ENCODE data around the gene SYT9.
A peak's percentile ranks its signal among the peaks of the same experiment; 100 is the strongest.

SYT9 gene

DNA sequence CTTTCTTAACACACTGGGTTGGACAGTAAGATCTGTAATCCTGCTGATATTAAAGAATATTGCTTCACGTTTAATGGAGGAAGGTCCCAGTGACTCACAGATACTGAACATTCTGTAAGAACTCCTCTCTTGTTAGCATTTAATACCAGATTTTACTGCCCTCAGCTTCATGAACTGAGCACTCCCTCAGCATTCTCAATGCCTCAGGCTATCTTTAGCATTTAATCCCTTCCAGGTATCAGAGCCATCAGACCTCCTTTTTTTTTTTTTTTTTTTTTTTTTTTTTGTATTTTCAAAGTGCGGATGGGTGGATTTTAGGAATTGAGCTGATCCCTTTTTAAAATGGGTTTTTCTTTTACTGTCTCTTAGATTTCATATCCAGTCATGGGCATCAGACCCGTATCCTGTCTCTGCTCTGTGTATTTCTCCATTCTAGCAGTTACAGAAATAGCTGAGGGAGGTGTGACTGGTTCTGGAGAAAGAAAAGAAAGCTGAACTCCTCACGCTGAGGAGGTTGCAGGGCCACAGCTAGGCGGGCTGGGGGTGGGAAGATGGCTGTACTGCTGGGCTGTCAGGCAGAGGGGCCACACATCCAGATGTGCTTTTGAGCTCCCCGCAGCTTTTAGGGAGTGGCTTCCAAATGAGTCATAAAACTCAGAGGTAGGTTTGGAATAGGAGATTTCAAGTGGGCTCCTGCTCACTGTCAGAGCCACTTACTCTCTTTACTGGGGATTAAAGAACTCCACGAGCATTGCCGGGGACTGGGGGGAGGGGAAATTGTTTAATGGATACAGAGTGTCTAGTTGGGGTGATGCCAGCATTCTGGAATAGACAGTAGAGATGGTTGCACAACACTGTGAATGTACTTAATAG lies 97.0 kb downstream of the SYT9 start (continued):
- no peak for TF ChIP-seq ZNF560 (tag by site-specific recombination; IDR thresholded peaks at IDR 0.05; ENCODE audit: borderline replicate concordance)
- no peak for TF ChIP-seq ZFP3 (tag by site-specific recombination; IDR thresholded peaks at IDR 0.05; ENCODE audit: low read depth)
- TF ChIP-seq ZNF138 (tag by site-specific recombination; IDR thresholded peaks at IDR 0.05; ENCODE audit: borderline replicate concordance): no peak
- no peak for TF ChIP-seq ZNF132 (tag by site-specific recombination; IDR thresholded peaks at IDR 0.05; ENCODE audit: borderline replicate concordance)
- TF ChIP-seq SP3 (tag by site-specific recombination; IDR thresholded peaks at IDR 0.05): no peak
- TF ChIP-seq ZNF214 (tag by site-specific recombination; IDR thresholded peaks at IDR 0.05; ENCODE audit: borderline replicate concordance): no peak
- TF ChIP-seq ZNF292 (tag by site-specific recombination; IDR thresholded peaks at IDR 0.05; ENCODE audit: borderline replicate concordance, low read depth): no peak
- TF ChIP-seq HOXC10 (CRISPR knock-in tag; IDR thresholded peaks at IDR 0.05): no peak
- TF ChIP-seq YY1 (tag by site-specific recombination; IDR thresholded peaks at IDR 0.05): no peak
- TF ChIP-seq ZNF558 (tag by site-specific recombination; IDR thresholded peaks at IDR 0.05): 0 out of 2 replicates have a peak, but pooled peaks have one; percentile 39
- TF ChIP-seq ZNF274 (IDR thresholded peaks at IDR 0.05; ENCODE audit: low read length): no peak
- no peak for TF ChIP-seq ZNF274 (tag by site-specific recombination; IDR thresholded peaks at IDR 0.05; ENCODE audit: borderline replicate concordance)
- TF ChIP-seq OSR2 (tag by site-specific recombination; IDR thresholded peaks at IDR 0.05): peak; percentile 90
- 0 out of 2 replicates have a peak, but pooled peaks have one; percentile 89 for TF ChIP-seq ZNF362 (tag by site-specific recombination; IDR thresholded peaks at IDR 0.05)
- peak; percentile 50; the same call in 1 of the 2 replicates for TF ChIP-seq TRIM28 (IDR thresholded peaks at IDR 0.05; ENCODE audit: borderline replicate concordance, low read length)
- no peak for TF ChIP-seq ZNF174 (tag by site-specific recombination; IDR thresholded peaks at IDR 0.05)
- TF ChIP-seq ZNF660 (tag by site-specific recombination; IDR thresholded peaks at IDR 0.05): peak; percentile 74
- peak; percentile 37; the same call in 1 of the 2 replicates for TF ChIP-seq KLF9 (tag by site-specific recombination; IDR thresholded peaks at IDR 0.05; ENCODE audit: low read depth)
- TF ChIP-seq, protein P1, sequence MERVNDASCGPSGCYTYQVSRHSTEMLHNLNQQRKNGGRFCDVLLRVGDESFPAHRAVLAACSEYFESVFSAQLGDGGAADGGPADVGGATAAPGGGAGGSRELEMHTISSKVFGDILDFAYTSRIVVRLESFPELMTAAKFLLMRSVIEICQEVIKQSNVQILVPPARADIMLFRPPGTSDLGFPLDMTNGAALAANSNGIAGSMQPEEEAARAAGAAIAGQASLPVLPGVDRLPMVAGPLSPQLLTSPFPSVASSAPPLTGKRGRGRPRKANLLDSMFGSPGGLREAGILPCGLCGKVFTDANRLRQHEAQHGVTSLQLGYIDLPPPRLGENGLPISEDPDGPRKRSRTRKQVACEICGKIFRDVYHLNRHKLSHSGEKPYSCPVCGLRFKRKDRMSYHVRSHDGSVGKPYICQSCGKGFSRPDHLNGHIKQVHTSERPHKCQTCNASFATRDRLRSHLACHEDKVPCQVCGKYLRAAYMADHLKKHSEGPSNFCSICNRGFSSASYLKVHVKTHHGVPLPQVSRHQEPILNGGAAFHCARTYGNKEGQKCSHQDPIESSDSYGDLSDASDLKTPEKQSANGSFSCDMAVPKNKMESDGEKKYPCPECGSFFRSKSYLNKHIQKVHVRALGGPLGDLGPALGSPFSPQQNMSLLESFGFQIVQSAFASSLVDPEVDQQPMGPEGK (tag by site-specific recombination; IDR thresholded peaks at IDR 0.05): peak; percentile 63
- no peak for TF ChIP-seq TCF7L2 (IDR thresholded peaks at IDR 0.05; ENCODE audit: borderline replicate concordance, low read depth, low read length)
- TF ChIP-seq ZNF433 (tag by site-specific recombination; IDR thresholded peaks at IDR 0.05; ENCODE audit: low read depth): no peak
- TF ChIP-seq ZNF416 (tag by site-specific recombination; IDR thresholded peaks at IDR 0.05): no peak
- TF ChIP-seq ZNF837 (tag by site-specific recombination; IDR thresholded peaks at IDR 0.05): no peak
- TF ChIP-seq, protein P2, sequence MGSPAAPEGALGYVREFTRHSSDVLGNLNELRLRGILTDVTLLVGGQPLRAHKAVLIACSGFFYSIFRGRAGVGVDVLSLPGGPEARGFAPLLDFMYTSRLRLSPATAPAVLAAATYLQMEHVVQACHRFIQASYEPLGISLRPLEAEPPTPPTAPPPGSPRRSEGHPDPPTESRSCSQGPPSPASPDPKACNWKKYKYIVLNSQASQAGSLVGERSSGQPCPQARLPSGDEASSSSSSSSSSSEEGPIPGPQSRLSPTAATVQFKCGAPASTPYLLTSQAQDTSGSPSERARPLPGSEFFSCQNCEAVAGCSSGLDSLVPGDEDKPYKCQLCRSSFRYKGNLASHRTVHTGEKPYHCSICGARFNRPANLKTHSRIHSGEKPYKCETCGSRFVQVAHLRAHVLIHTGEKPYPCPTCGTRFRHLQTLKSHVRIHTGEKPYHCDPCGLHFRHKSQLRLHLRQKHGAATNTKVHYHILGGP (tag by site-specific recombination; IDR thresholded peaks at IDR 0.05): no peak
- no peak for TF ChIP-seq ZNF266 (tag by site-specific recombination; IDR thresholded peaks at IDR 0.05; ENCODE audit: low read depth)
- TF ChIP-seq, protein P3, sequence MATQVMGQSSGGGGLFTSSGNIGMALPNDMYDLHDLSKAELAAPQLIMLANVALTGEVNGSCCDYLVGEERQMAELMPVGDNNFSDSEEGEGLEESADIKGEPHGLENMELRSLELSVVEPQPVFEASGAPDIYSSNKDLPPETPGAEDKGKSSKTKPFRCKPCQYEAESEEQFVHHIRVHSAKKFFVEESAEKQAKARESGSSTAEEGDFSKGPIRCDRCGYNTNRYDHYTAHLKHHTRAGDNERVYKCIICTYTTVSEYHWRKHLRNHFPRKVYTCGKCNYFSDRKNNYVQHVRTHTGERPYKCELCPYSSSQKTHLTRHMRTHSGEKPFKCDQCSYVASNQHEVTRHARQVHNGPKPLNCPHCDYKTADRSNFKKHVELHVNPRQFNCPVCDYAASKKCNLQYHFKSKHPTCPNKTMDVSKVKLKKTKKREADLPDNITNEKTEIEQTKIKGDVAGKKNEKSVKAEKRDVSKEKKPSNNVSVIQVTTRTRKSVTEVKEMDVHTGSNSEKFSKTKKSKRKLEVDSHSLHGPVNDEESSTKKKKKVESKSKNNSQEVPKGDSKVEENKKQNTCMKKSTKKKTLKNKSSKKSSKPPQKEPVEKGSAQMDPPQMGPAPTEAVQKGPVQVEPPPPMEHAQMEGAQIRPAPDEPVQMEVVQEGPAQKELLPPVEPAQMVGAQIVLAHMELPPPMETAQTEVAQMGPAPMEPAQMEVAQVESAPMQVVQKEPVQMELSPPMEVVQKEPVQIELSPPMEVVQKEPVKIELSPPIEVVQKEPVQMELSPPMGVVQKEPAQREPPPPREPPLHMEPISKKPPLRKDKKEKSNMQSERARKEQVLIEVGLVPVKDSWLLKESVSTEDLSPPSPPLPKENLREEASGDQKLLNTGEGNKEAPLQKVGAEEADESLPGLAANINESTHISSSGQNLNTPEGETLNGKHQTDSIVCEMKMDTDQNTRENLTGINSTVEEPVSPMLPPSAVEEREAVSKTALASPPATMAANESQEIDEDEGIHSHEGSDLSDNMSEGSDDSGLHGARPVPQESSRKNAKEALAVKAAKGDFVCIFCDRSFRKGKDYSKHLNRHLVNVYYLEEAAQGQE (tag by site-specific recombination; IDR thresholded peaks at IDR 0.05): no peak
- no peak for TF ChIP-seq ZNF596 (tag by site-specific recombination; IDR thresholded peaks at IDR 0.05)
- no peak for TF ChIP-seq ZNF585B (tag by site-specific recombination; IDR thresholded peaks at IDR 0.05)
- no peak for TF ChIP-seq SETDB1 (IDR thresholded peaks at IDR 0.05; ENCODE audit: insufficient read length, low read length)
- no peak for TF ChIP-seq ZNF169 (tag by site-specific recombination; IDR thresholded peaks at IDR 0.05)
